ENCODE results near the gene ASCC3.

Gene ASCC3

GRCh38 chr6:100484474-100484873 lies 396.7 kb downstream of the ASCC3 start:
- no peak for TF ChIP-seq CTCF (IDR thresholded peaks at IDR 0.05; ENCODE audit: control insufficient read depth, extremely low read depth, insufficient read depth)
- H3K4me3 ChIP-seq (ENCODE audit: low read depth, low read length) = no peak overlapping the region
- no peak for DNase-seq (ENCODE audit: low read depth)

GRCh38 chr6:100482698-100483097 lies 398.4 kb downstream of the ASCC3 start:
- peak; percentile 41 for DNase-seq (ENCODE audit: low read depth)
- H3K4me3 ChIP-seq (ENCODE audit: low read depth, low read length) = no peak overlapping the region
- TF ChIP-seq CTCF (IDR thresholded peaks at IDR 0.05; ENCODE audit: control insufficient read depth, extremely low read depth, insufficient read depth) = no peak

GRCh38 chr6:100479179-100480035 lies 401.7 kb downstream of the ASCC3 start:
- no peak overlapping the region for H3K4me3 ChIP-seq (ENCODE audit: low read depth, low read length)
- TF ChIP-seq CTCF (IDR thresholded peaks at IDR 0.05; ENCODE audit: control insufficient read depth, extremely low read depth, insufficient read depth) = peak; percentile 65
- DNase-seq (ENCODE audit: low read depth) = no peak

GRCh38 chr6:100475554-100476320 lies 405.4 kb downstream of the ASCC3 start:
- DNase-seq (ENCODE audit: low read depth) = no peak
- no peak overlapping the region for H3K4me3 ChIP-seq (ENCODE audit: low read depth, low read length)
- no peak for TF ChIP-seq CTCF (IDR thresholded peaks at IDR 0.05; ENCODE audit: control insufficient read depth, extremely low read depth, insufficient read depth)

- DNase-seq (ENCODE audit: low read depth) = no peak
- TF ChIP-seq CTCF (IDR thresholded peaks at IDR 0.05; ENCODE audit: control insufficient read depth, extremely low read depth, insufficient read depth) = no peak
- H3K4me3 ChIP-seq (ENCODE audit: low read depth, low read length) = no peak overlapping the region
Measured at GRCh38 chr6:100473182-100473581, 407.9 kb downstream of the ASCC3 start.

GRCh38 chr6:100472674-100473073 lies 408.5 kb downstream of the ASCC3 start:
- DNase-seq (ENCODE audit: low read depth) = no peak
- no peak overlapping the region for H3K4me3 ChIP-seq (ENCODE audit: low read depth, low read length)
- TF ChIP-seq CTCF (IDR thresholded peaks at IDR 0.05; ENCODE audit: control insufficient read depth, extremely low read depth, insufficient read depth) = peak; percentile 24; the same call in 1 of the 2 replicates

Data from LNCaP clone FGC (cell line).